Keratinocyte (primary cell): ENCODE results near the gene HMG20A. TPM values are rescaled to one million over a fixed set of nuclear protein-coding genes. Genes with fewer than 3 reads are reported as not detected.

ENCODE experiments used
- DNase-seq: peaks from one replicate; pipeline ENCODE4 v3.0.0-alpha.2; 2011; ENCODE audit warnings: low read depth, missing footprints, low spot score
- FAIRE-seq: peaks from 2 replicates; lab custom pipeline; 2011; peaks lifted over from hg19 to GRCh38; lab: Jason Lieb, UNC
- H2AFZ ChIP-seq: 2 replicates; pipeline ENCODE4 v1.6.0; 2012; ENCODE audit warnings: low read length, control low read depth, inconsistent platforms; ENCODE audit not compliant: control insufficient read depth
- H3K27ac ChIP-seq: 2 replicates; pipeline ENCODE4 v1.5.1; 2011; ENCODE audit warnings: low read length; ENCODE audit not compliant: control insufficient read depth, insufficient read depth
- H3K27me3 ChIP-seq: 3 replicates; pipeline ENCODE4 v1.6.0; 2011; ENCODE audit warnings: low read length; ENCODE audit not compliant: control insufficient read depth, insufficient read depth; ENCODE audit errors: extremely low read depth
- H3K36me3 ChIP-seq, 2 experiments: 2 replicates in 1 of 2; 3 replicates in 1 of 2; pipeline ENCODE4 v1.5.1; 2011; ENCODE audit warnings: low read length in 2 of 2, mild to moderate bottlenecking in 1 of 2; ENCODE audit not compliant: control insufficient read depth in 2 of 2, insufficient read depth in 2 of 2; ENCODE audit errors: extremely low read depth in 1 of 2
- H3K4me1 ChIP-seq: 3 replicates; pipeline ENCODE4 v1.5.1; 2011; ENCODE audit warnings: low read length; ENCODE audit not compliant: control insufficient read depth, insufficient read depth; ENCODE audit errors: extremely low read depth
- H3K4me2 ChIP-seq: 3 replicates; pipeline ENCODE4 v1.6.0; 2011; ENCODE audit warnings: low read depth, low read length; ENCODE audit not compliant: control insufficient read depth, insufficient read depth; ENCODE audit errors: extremely low read depth
- H3K4me3 ChIP-seq, 3 experiments: fragments of 200-600 bp in 1 of 3; sonication (generic) in 1 of 3; 2 replicates in 2 of 3; 3 replicates in 1 of 3; pipeline ENCODE4 v1.5.1; 2011 to 2016; ENCODE audit warnings: low read length in 3 of 3, mild to moderate bottlenecking in 3 of 3, control low read depth in 2 of 3, inconsistent platforms in 1 of 3, low read depth in 1 of 3, mixed read lengths in 1 of 3, mixed run types in 1 of 3, moderate library complexity in 1 of 3; ENCODE audit not compliant: control insufficient read depth in 2 of 3, insufficient read depth in 2 of 3; ENCODE audit errors: extremely low read depth in 1 of 3
- H3K79me2 ChIP-seq: 2 replicates; pipeline ENCODE4 v1.6.0; 2012; ENCODE audit warnings: low read length; ENCODE audit not compliant: control insufficient read depth, insufficient read depth
- H3K9ac ChIP-seq: 3 replicates; pipeline ENCODE4 v1.6.0; 2011; ENCODE audit warnings: low read length; ENCODE audit not compliant: control insufficient read depth, insufficient read depth; ENCODE audit errors: extremely low read depth
- H3K9me1 ChIP-seq: 3 replicates; pipeline ENCODE4 v1.6.0; 2011; ENCODE audit warnings: low read length; ENCODE audit not compliant: control insufficient read depth, insufficient read depth; ENCODE audit errors: extremely low read depth
- H3K9me3 ChIP-seq: 2 replicates; pipeline ENCODE4 v1.5.1; 2012; ENCODE audit warnings: low read depth, low read length; ENCODE audit not compliant: control insufficient read depth
- H4K20me1 ChIP-seq: 3 replicates; pipeline ENCODE4 v1.6.0; 2011; ENCODE audit warnings: low read length; ENCODE audit not compliant: control insufficient read depth, insufficient read depth; ENCODE audit errors: extremely low read depth
- EZH2 ChIP-seq: IDR thresholded peaks from one replicate; pipeline ENCODE4 v1.6.1; 2012; ENCODE audit warnings: inconsistent platforms, mild to moderate bottlenecking, low read length, moderate library complexity
- dilution Hi-C: fragments of 300-500 bp; cut with MboI; formaldehyde crosslinking; loops from one replicate; pipeline ENCODE4 v1.7.0; 2020; ENCODE audit warnings: low sequenced_read_pairs; ENCODE audit not compliant: extremely low pct_ligation_motif_present
- polyA plus RNA-seq, 5 experiments: library from polyadenylated mRNA; depleted of rRNA in 3 of 5; stranded (reverse) in 3 of 5; stranded (forward) in 1 of 5; unstranded in 1 of 5; fragments of >200 nt; gene quantifications; 1 replicate in 1 of 5; 2 replicates in 3 of 5; 3 replicates in 1 of 5; pipeline versions ENCODE4 v1.2.1 to v1.2.3, GENCODE V29; 2011 to 2012; ENCODE audit warnings: missing spikeins in 2 of 5, low read depth in 1 of 5, low replicate concordance in 1 of 5
- TF ChIP-seq, protein P1 (sequence below), 3 experiments: IDR thresholded peaks in 1 of 3; conservative IDR thresholded peaks in 1 of 3; optimal IDR thresholded peaks in 1 of 3; 2 replicates in 2 of 3; 3 replicates in 1 of 3; pipeline versions ENCODE3 to v1.5.1; 2011; ENCODE audit warnings: low read length in 3 of 3, mild to moderate bottlenecking in 3 of 3, moderate library complexity in 2 of 3, control low read depth in 1 of 3, inconsistent platforms in 1 of 3; ENCODE audit not compliant: insufficient read depth in 2 of 3; ENCODE audit errors: extremely low read depth in 1 of 3

Gene HMG20A
- polyA plus RNA-seq, 1 donor (not counting 4 experiments of a cell fraction or from before 2014, with no cell fraction given) = 44.6 TPM

- Histone ChIP-seq H3K9ac (no peak overlapping the region), H3K79me2 (no peaks in the 10 kb centered on the region), H3K27ac (no peak overlapping the region), H3K36me3 (no peaks in the 10 kb centered on the region), H3K9me1 (no peaks in the 10 kb centered on the region), H3K4me1 (peaks cover 17% of the 10 kb centered on the region), H3K4me3 (no peak overlapping the region), H3K4me2 (no peak overlapping the region), H3K9me3 (no peaks in the 10 kb centered on the region), H2AFZ (no peak overlapping the region), H4K20me1 (no peaks in the 10 kb centered on the region), H3K27me3 (no peaks in the 10 kb centered on the region)
- no peak for FAIRE-seq
- no peak for DNase-seq
- no peak for TF ChIP-seq EZH2
- TF ChIP-seq, protein P1, sequence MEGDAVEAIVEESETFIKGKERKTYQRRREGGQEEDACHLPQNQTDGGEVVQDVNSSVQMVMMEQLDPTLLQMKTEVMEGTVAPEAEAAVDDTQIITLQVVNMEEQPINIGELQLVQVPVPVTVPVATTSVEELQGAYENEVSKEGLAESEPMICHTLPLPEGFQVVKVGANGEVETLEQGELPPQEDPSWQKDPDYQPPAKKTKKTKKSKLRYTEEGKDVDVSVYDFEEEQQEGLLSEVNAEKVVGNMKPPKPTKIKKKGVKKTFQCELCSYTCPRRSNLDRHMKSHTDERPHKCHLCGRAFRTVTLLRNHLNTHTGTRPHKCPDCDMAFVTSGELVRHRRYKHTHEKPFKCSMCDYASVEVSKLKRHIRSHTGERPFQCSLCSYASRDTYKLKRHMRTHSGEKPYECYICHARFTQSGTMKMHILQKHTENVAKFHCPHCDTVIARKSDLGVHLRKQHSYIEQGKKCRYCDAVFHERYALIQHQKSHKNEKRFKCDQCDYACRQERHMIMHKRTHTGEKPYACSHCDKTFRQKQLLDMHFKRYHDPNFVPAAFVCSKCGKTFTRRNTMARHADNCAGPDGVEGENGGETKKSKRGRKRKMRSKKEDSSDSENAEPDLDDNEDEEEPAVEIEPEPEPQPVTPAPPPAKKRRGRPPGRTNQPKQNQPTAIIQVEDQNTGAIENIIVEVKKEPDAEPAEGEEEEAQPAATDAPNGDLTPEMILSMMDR (optimal IDR thresholded peaks at IDR 0.05 in 1 of 3, IDR thresholded peaks at IDR 0.05 in 1 of 3, conservative IDR thresholded peaks at IDR 0.05 in 1 of 3; ENCODE audit: extremely low read depth in 1 of 3, insufficient read depth in 2 of 3, low read length in 3 of 3) = no peak
- dilution Hi-C loops = no loop called here
These were observed 77.3 kb downstream of the HMG20A start for GRCh38 chr15:77497942-77498361.

DNA sequence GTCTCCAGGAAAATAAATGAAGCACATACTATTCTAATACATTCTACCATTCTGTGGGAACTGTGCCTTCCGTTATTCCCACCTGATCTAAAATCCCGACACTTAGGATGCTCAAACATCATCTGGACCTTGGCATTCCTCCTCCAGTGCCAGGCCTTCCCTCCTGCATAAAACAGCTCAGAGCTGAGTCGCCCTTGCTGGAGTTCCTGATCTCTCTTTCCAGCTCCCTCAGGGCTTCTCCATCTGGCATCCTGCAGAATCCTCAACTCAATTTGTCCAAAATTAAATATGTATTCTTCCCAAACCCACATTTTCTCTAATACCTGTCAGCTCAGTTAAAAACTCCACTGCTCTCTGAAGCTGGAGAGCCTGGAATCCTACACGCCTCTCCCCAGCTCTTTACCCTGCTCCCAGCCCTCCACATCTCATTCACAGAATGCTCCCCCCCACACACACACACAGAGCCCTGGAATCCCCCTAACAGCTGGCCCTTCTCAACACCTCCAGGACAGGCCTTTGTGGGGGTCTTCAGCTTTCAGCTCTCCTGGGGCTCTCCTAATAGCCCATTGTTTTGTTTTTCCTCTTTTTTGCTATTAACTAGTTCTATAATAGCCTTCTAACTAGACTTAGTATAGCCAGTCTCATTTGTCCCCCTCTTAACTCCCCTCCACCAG, 78.5 kb downstream of the HMG20A start:
- TF ChIP-seq, protein P1 (optimal IDR thresholded peaks at IDR 0.05 in 1 of 3, IDR thresholded peaks at IDR 0.05 in 1 of 3, conservative IDR thresholded peaks at IDR 0.05 in 1 of 3; ENCODE audit: extremely low read depth in 1 of 3, insufficient read depth in 2 of 3, low read length in 3 of 3) = no peak
- TF ChIP-seq EZH2 = no peak
- DNase-seq (no peak), FAIRE-seq (no peak)
- Histone ChIP-seq H2AFZ (no peak overlapping the region), H3K9ac (no peak overlapping the region), H3K4me2 (no peak overlapping the region), H3K9me1 (no peaks in the 10 kb centered on the region), H3K9me3 (no peaks in the 10 kb centered on the region), H3K27ac (no peak overlapping the region), H3K79me2 (no peaks in the 10 kb centered on the region), H3K27me3 (no peaks in the 10 kb centered on the region), H4K20me1 (no peaks in the 10 kb centered on the region), H3K4me3 (no peak overlapping the region), H3K4me1 (peaks cover 17% of the 10 kb centered on the region), H3K36me3 (no peaks in the 10 kb centered on the region)
- dilution Hi-C loops = no loop called here
